Spleen (tissue), 7 donors: ENCODE measurements around the gene HECW1.

Experiments used
- CTCF ChIP-seq, 11 experiments: fragments of 200-600 bp in 7 of 11; fragments of 450-650 bp in 4 of 11; sonication (generic) in 4 of 11; IDR thresholded peaks in 8 of 11; conservative IDR thresholded peaks in 3 of 11; 1 replicate in 7 of 11; 2 replicates in 4 of 11; pipeline versions ENCODE4 v1.4.0 to v1.8.0; 2016 to 2021; ENCODE audit warnings: antibody characterized with exemption in 11 of 11, inconsistent platforms in 4 of 11, mild to moderate bottlenecking in 1 of 11
- POLR2A ChIP-seq, 3 donors: fragments of 450-650 bp; IDR thresholded peaks; one replicate each; pipeline ENCODE4 v1.5.1; 2017; ENCODE audit warnings: antibody characterized with exemption in 3 of 3, mild to moderate bottlenecking in 1 of 3
- donor health status: DM: no; HTN: no; CAD: no; lungs with moderate emphysema.
- donor health status: DM: no; HTN: no; CAD: no.
- donor health status: DM: no; HTN: no; CAD: no.

DNA sequence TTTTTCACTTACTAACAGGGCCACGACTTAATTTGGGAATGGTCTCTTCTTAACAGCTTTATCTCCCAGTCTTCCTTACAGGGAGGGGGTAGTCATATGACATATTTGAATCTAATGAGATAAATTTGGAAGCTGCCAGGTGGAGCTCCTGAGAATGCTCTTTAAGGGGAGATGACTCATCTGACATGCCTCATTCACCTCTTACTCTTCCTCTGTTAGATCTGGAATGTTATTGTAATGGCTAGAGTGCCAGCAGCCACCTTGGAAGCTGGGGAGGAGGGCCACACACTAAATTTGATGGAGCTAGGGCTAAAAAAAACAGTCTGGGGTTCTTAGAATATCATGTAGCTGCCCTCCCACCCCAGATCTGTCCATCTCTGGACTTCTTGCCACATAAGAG lies 22.7 kb downstream of the HECW1 start:
- TF ChIP-seq CTCF (IDR thresholded peaks at IDR 0.05 in 8 of 11, conservative IDR thresholded peaks at IDR 0.05 in 3 of 11) (no peak), POLR2A (IDR thresholded peaks at IDR 0.05) (no peak)
